HG02981 (cell line): Measurements from ENCODE around the gene GSG1L.

ENCODE experiments used
- ATAC-seq: cut with Tn5 transposase; IDR thresholded peaks from one replicate; pipeline ENCODE4 v1.9.1; 2021; ENCODE audit warnings: mild to moderate bottlenecking, moderate library complexity; ENCODE audit not compliant: unreplicated experiment

The GSG1L gene

DNA sequence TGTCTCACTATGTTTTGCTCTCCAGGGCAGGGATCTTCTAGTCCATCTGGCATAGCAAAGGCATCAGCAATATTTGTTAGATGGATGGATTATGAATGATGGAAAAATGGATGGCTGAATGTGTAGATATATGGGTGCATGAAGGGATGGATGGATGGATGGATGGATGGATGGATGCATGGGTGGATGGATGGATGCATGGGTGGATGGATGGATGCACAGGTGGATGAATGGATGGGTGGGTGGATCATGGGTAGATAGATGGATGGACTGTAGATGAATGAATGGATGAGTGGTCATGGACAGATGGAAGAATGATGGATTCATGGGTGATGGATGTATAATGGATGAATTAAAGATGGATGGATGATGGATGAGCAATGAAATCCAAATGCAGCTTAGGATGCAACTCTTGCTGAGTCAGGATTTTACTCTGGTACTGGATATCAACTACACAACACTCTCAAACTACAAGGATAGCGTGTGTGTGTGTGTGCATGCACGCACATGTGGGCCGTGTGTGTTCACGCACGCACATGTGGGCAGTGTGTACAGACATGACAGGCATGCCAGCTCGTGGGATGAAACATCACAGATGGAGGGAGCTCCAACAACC, 34.0 kb downstream of the GSG1L start:
- no peak for ATAC-seq

- ATAC-seq, result no peak
Observed at GRCh38 chr16:28027055-28027454, 36.5 kb downstream of the GSG1L start.

GRCh38 chr16:28025631-28026030, 37.9 kb downstream of the GSG1L start:
- ATAC-seq, result no peak

DNA sequence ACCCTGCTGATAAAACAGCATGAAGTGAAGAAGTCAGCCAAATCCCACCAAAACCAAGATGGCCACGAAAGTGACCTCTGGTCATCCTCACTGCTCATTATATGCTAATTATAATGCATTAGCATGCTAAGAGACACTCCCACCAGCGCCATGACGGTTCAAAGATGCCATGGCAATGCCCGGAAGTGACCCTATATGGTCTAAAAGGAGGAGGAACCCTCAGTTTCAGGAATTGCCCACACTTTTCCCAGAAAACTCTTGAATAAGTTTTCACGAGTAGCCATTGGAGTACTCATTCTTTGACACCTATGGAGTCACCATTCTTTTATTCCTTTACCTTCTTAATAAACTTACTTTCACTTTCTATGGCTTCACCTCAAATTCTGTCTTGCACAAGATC, 44.3 kb downstream of the GSG1L start:
- no peak for ATAC-seq

- ATAC-seq, result no peak
Observed at GRCh38 chr16:28014851-28015250, 48.7 kb downstream of the GSG1L start.

DNA sequence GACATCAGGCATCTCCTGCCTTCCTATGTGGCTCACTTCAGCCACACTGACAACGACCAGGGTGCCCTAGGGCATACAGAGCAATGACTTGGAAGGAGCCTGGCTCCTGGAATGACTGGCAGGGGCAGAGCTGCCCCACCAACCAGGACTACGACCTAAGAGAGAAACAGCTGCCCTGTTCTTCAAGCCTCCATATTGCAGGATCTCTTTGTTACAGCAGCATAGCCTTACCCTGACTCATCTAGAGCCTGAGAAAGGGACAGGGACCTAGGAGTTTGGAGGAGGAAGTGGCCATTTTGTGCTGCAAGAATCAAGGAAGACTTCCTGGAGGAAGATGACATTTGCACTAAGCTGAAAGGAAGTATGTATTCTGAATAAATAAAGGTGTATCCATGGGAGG, 49.6 kb downstream of the GSG1L start:
- no peak for ATAC-seq

- ATAC-seq, result no peak
Observed at GRCh38 chr16:28013392-28013791, 50.1 kb downstream of the GSG1L start.

GRCh38 chr16:28011971-28012445, 51.5 kb downstream of the GSG1L start:
- ATAC-seq, result no peak

DNA sequence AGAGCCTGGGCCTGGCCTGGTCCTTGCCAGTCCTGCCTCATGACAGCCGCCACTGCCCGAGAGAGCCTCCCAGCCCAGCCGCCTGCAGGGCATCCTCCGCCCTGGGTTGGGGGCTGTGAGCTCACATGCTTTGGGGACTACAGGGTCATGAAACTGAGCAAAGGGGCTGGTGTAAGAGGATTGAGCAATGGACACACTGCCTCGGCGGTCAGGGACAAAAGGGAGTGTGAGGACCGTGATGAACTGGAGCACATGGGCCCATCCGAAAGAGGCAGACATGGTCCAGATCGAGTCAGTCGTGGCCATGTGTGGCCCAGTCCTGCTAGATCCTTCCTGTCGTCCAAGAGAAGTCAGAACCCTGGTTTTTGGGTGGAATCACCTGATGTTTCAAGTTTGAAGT, 52.3 kb downstream of the GSG1L start:
- no peak for ATAC-seq

DNA sequence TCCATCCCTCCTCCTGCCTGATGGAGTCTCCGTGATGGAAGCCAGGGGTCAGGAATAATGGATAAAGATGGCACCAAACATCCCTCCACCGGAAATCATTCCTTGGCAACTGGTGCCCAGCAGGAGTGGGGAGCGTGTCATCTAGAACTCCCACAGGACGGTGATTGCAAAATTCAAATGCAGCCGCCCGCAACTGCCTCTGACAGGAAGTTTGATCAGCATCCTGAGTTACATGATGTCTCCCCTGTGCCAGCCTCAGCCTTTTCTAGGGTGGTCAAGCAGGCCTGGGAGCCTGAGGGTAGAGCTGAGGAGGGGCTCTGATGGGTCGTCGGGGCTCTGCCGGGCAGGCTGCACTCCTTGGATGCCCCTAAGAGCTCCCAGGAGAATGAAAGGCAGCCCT, 52.8 kb downstream of the GSG1L start:
- no peak for ATAC-seq

- no peak for ATAC-seq
Observed at GRCh38 chr16:28009586-28010373, 53.7 kb downstream of the GSG1L start.

DNA sequence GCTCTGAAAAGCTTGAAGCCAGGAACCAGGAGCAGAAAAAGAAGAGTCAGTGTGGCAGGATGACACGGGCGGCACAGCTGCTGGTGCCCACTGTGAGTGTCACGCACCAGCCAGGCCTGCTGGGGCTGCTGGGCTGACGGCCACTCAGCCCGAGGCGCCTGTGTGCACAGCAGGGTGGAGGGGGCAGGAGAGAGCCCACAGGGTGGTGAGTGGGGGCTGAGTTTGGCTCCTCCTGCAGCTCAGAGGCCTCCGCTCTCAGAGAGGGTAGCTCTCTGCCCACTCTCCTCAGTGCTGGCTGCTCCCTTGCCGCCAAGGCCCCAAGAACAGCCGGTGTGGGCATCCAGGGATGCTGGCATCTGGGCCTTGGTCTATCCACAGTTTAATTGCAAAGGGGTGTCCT, 59.6 kb downstream of the GSG1L start:
- no peak for ATAC-seq

GRCh38 chr16:28003021-28003865, 60.3 kb downstream of the GSG1L start:
- no peak for ATAC-seq

DNA sequence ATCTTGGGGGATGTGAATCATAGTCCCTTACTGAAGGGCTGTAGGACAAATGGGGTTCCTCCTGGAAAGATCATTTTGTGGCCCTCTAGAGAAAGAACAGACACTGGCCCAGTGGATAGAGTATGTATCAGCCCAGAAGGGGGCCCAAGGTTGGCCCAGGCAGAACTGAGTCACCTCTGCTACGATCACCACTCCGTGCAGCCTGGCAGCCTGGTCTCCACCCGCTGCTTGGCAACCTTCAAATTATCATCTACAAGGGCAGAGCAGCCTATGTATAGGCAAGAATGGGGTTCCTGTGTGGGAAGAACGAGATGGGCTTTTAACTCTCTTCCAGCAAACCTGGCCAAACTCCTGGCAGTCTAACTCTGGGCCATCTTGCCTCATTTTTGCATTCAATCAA, 61.9 kb downstream of the GSG1L start:
- no peak for ATAC-seq

- ATAC-seq, result no peak
Observed at GRCh38 chr16:28001184-28001583, 62.3 kb downstream of the GSG1L start.

DNA sequence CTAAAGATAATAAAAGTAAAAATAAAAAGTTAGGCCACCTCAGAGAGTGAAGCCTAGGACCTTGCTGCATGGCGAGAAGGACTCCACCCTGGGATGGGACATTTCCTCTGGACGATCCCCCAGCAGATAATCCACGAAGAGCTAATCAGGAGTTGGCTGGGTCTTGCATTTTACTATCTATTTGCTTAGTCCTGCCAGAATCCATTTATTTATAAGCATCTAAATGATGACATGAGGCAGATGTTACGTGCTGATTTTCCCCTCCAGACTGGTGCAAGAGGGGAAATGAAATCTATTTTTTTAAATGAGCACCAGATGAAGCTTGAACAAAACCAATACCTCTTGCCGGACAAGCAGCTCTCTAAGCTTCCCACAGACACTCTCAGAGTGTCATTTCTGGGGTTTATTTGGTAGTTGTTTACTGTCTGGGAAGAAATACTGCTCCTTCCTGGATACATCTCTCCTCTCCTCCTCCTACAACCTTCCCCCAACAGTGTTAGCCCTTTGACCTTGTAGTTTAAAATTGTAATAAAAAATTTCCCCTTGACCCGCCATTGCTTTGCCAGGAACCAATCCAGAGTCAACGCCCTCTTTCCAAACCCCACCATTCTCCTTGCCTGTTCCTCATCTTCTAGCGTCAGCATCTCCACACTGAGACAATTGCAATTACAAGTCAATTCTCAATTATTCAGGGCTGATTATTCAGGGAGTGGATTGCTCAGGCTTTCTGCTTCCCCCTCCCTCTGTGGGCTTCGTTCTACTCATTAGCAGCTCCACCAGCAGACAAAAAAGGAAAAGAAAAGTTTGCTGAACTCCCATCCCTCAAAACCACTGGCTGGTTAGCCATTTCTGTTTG, 63.0 kb downstream of the GSG1L start:
- ATAC-seq, result no peak

GRCh38 chr16:27999687-28000086, 63.8 kb downstream of the GSG1L start:
- ATAC-seq, result no peak

DNA sequence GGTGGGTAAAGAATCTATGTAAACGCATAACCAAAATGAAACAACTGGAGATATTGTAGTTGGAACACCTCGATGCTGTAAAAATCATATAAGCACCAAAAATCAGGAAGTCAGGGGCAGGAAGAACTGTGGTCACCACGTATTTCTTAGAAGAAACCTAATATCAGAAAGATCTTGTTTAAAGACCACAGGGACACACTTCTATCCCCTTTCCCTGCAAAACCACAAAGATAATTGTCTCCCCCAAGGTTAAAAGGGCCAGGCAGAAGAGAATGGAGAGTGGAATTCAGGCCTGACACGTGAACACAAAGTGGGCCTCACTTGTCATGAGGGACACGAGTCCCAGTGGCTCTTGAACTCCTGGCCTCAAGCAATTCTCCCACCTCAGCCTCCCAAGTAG, 68.1 kb downstream of the GSG1L start:
- ATAC-seq, result no peak

DNA sequence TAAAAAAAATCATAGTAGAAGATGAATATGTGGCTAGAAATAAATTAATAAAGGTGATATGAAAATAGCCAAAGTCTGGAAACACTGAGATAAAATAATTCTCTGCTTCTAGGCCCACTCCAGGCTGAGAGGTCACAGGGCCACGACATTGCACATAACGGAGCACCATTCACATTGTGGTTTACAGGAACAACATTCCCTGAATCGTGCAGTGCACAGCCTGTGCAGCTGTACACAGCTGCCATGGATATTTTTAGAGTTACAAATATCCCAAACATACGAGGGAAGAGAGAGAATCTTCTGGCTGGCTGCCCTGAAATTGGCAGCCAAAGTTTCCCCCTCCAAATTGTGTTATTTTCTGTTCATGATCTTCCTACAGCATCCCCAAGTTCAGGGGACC, 68.8 kb downstream of the GSG1L start:
- no peak for ATAC-seq

GRCh38 chr16:27993587-27993986, 69.9 kb downstream of the GSG1L start:
- no peak for ATAC-seq

- no peak for ATAC-seq
Observed at GRCh38 chr16:27991876-27992275, 71.6 kb downstream of the GSG1L start.
